Fibroblast of skin of back (primary cell): ENCODE data around the gene STK24.

Experiments
- DNase-seq: peaks from one replicate; pipeline ENCODE4 v3.0.0-alpha.2; 2013

STK24 gene

GRCh38 chr13:98556142-98556816 is 20.6 kb downstream of the STK24 start:
- DNase-seq: no peak

- no peak for DNase-seq
Observed at GRCh38 chr13:98549728-98550317, 27.1 kb downstream of the STK24 start.

DNA sequence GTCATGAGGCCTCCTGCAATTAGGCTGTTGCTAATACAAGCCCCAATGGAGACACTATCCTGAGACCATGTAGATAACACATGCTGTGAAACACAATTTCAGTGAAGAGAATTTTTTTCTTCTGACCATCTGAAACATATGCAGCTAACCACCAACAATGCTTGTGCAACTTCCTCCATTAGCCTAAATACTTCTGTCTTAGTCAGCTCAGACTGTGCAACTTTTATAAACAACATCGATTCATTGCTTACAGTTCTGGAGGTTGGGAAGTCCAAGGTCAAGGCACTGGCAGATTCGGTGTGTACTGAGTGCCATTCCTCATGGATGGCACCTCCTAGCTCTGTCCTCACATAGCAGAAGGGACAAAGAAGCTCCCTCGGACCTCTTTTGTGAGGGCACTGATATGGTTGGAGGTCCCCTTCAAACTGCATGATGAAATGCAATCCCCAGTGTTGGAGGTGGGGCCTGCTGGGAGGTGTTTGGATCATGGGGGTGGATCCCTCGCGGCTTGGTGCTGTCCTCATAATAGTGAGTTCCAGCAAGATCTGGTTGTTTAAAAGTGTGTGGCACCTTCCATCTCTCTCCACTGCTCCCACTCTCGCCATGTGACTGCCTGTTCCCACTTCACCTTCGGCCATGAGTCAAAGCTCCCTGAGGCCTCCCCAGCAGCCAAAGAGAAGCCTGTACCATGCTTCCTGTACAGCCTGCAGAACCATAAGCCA is 27.7 kb downstream of the STK24 start:
- peak; percentile 79 for DNase-seq

DNA sequence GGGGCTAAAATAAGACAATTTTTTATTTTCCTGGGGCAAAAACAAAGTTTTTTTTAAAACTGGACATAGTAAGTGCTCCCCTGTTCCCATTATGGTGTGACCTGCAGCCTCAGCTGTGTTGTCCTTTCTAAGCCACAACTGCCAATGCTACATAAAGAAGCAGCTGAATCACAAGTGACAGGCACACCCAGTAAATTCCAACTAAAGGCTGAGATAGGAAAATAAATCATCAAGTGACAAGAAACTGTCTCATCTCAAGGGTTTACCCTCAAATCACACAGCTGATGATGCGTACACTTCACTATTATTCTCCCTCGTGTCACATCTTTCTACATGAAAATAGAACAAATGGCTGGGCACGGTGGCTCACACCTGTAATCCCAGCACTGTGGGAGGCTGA is 28.7 kb downstream of the STK24 start:
- DNase-seq: peak; percentile 68

DNA sequence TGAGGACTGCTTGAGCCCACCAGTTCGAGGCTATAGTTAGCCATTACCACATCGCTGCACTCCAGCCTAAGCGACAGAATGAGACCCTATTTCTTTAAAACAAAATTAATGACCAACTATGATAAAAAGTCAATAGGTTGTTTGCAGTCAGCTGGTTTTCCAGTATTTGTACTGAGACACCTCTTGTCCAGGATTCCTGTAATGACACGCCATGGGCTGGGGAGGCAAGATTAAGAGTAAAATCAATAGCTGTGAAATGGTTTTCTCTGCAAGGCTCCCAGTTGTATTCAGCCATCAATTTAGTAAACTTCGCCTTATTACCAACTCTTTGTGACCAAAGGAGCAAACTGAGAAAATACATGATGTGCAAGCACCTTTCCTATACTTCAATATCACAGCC is 29.5 kb downstream of the STK24 start:
- DNase-seq: no peak

DNA sequence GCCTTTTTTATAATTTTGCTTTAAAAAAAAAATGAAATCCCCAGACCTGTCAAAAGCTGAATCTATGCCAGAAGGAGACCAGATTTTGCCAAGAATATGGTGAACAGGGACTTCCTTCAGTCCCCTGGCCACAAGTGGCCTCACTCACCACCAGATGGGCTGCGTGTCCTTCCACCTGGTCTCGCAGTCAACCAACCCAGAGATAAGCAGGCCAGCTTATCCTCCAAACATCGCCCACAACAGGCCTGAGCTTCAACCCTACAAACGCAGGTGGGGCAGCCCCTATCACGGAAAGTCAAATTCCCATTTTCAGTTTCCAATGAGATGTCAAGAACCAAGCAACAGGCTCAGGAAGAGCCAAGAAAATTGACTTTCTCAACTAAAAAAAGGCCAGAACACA is 30.5 kb downstream of the STK24 start:
- DNase-seq: no peak

DNA sequence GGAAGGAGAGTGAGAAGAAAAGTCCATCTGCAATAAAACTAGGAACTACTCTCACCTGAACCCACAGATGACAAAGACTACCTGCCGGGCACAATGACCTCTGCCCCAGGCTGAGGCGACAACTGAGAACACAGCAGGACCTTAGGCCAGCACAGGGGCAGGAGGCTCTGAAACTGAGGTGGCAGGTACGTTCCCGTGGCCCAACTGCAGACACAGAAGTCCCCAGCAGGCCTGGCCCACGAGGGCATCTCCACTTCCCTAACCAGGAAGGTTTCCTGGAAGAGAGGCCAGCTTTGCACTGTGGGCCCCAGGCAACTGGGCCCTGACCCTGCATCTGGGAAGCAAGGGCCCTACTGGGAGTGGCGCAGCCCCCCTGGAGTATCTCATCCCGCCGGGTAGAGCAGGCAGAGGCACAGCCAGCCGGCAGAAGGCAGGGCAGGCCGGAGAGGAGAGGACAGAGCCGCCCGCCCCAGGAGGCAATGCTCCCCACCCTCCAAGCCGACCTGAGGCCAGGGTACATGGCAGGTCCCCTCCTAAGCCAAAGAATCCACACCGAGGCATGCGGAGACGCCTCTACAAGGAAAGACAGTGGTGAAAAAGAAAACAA is 32.7 kb downstream of the STK24 start:
- DNase-seq: no peak

- no peak for DNase-seq
Observed at GRCh38 chr13:98543378-98544103, 33.4 kb downstream of the STK24 start.

DNA sequence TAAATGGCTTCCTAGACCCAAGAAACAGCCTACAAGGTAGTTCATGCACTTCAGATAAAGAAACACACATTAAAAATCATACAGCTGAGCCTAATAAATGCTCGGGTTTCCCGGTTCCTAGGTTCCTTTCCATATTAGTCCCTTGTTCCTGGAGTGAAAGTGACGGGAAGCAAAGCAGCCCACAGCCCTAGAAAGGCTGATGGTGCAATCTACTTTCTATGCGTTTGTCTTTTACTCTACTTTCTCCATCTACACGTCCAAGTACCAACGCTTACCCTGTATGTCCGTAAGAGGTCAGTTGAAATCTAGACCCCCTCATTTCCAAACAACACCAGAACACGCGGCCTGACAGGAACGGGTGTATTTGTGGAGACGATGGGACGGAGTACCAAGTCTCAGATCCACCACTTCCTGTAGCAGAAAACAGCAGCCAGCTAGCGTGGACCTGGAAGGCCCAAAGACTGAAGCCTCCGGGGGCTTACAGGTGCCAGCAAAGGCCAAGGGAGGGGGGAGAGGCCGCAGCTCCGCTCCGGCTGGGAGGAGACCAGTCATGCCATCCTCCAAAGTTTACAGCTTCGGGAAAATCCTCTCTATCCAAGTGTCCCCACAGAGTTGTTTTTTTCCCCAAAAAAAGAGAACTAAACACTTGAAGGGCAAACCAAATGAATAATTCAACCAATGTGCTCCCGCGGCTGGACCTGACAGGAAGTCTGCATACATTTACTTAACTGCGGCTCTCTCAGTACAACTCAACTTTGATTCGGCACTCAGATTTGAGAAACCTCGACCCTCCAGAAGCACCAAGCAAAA is 34.1 kb downstream of the STK24 start:
- DNase-seq: no peak

- no peak for DNase-seq
Observed at GRCh38 chr13:98541701-98542203, 35.2 kb downstream of the STK24 start.

- DNase-seq: no peak
Observed at GRCh38 chr13:98541191-98541590, 35.7 kb downstream of the STK24 start.

DNA sequence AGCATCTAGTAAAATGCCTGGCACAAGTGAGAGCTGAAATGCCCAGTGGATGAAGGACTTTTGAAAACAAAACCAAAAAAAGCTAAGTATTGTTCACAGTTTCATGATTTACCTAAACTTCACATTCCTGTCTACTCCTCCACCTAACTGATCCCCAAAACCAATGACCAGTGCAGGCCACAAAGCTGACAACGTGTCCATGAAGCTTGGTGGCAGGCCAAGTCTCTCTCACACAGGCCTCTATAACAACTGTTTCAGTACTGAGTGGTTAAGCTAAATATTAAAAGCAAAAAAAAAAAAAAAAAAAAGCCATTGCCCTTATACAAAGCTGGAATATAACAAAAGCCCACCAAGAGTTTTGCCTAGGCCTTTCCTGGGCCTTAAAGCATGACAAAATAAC is 36.4 kb downstream of the STK24 start:
- DNase-seq: no peak

- DNase-seq: no peak
Observed at GRCh38 chr13:98539666-98540065, 37.2 kb downstream of the STK24 start.

- DNase-seq: no peak
Observed at GRCh38 chr13:98538876-98539275, 38.0 kb downstream of the STK24 start.

DNA sequence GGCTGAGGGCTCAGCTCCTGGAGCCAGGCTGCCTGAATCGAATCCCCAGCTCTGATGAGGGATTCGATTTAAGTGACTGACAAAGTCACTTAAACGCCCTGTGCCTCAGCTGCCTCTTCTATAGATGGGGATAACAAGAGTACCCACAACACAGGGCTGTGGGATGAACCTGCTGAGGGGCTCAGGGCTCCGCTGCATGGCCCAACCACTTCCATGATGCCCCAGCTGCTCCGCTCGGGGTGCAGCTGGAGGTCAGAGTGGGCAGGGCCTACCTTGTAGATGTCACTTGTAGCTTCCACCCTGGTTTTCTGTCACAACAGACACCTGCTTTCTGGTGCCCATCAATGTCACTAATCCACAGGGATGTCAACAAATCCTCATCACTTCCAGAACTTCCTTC is 39.2 kb downstream of the STK24 start:
- no peak for DNase-seq

GRCh38 chr13:98537306-98537705 is 39.6 kb downstream of the STK24 start:
- DNase-seq: no peak

DNA sequence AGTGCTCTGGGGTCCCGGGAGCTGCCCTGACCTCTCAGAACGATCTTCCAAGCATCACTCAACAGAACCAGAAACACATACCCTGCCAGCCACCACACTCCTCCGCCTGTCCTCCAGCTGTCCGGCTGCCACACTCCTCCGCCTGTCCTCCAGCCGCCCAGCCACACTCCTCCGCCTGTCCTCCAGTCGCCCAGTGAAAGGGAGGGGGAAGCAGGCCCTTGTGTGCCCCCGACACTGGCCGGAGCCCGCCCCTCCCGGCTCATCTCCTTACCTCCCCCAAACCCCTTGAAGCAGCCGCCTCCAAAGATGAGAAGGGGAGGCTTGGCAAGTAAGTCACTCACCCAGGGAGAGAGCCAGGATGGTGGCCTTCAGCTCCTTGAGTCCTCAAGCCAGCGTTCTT is 40.2 kb downstream of the STK24 start:
- no peak for DNase-seq

DNA sequence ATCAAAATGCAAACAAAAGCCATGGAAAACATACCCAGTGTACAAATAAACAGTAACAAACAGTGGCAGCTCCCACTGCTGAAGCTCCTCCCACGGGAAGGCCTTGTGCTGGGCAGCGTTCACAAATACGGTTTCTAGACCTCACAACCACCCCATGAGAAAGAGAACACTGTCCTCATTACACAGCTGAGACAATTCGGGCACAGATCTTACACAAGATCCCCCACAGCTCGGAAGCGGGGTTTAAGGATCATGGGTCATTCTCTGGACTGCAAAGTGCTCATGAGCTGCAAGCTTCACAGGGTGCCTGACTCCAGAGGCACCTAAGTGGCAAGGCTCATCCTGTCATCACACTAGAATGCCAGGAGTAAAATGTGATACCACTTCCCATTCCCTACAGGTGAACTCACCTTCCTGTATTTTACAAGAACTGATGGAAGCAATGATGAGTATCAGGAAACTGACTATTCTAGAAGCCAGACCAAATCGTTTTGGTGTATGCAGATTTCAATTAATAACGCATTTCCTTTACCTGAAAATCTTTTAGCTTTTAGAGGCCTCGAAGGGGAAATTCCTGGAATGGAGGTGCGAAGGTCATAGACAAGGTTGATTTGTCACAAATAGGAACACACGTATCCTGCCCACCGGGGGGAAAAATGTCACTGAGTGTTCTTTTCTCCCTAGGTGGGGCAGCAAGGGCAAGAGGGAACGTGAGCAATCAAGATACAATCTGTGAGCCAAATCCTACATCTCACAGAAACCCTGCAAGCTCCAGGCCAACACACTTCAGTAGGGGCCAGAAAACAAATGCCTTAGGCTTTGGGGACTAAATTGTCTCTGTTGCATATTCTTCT is 41.2 kb downstream of the STK24 start:
- no peak for DNase-seq

GRCh38 chr13:98534821-98535220 is 42.1 kb downstream of the STK24 start:
- no peak for DNase-seq

- DNase-seq: no peak
Observed at GRCh38 chr13:98533912-98534311, 43.0 kb downstream of the STK24 start.

DNA sequence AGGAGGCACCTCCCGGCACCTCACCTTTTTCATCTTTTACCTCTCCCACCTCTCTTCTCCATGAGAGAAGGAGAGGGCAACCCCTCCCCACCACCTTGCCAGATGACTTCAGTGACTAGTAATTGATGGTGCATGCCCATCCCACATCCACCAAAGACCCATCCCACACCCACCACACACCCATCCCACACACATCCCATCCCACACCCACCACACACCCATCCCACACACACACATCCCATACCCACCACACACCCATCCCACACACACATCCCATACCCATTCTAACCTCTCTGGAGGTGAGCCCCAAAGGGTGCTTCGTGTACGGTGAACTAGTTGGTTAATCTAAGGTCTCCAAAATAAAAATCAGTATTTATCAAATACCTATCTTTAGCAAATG is 44.7 kb downstream of the STK24 start:
- DNase-seq: no peak
